K562 (cell line): Measurements from ENCODE around the gene GPATCH4. TPM values are rescaled to one million over a fixed set of nuclear protein-coding genes. Genes with fewer than 3 reads are reported as not detected.

Source experiments
- DDX20 ChIP-seq: fragments of 450-650 bp; IDR thresholded peaks from 2 replicates; pipeline ENCODE4 v1.6.1; 2016; ENCODE audit warnings: missing genetic modification characterization, low read depth, mild to moderate bottlenecking, missing compliant biosample characterization, moderate library complexity
- GATAD2A ChIP-seq: fragments of 450-650 bp; IDR thresholded peaks from 2 replicates; pipeline ENCODE4 v1.6.1; 2017
- KDM2B ChIP-seq: fragments of 250-450 bp; sonication (Bioruptor Pico); IDR thresholded peaks from 2 replicates; pipeline ENCODE4 v1.8.0; 2021; ENCODE audit warnings: mild to moderate bottlenecking, moderate library complexity
- NKRF ChIP-seq: fragments of 450-650 bp; IDR thresholded peaks from 2 replicates; pipeline ENCODE4 v1.6.1; 2016; ENCODE audit warnings: borderline replicate concordance
- SIX5 ChIP-seq, 2 experiments: IDR thresholded peaks; 2 replicates each; pipeline ENCODE4 v1.6.1; 2011; ENCODE audit warnings: low read length in 2 of 2, borderline replicate concordance in 1 of 2, low read depth in 1 of 2, mild to moderate bottlenecking in 1 of 2, moderate library complexity in 1 of 2; ENCODE audit not compliant: insufficient read depth in 1 of 2
- SRSF3 ChIP-seq: fragments of 200-400 bp; formaldehyde crosslinking; IDR thresholded peaks from 2 replicates; pipeline ENCODE4 v1.6.1; 2016; ENCODE audit warnings: mild to moderate bottlenecking, low read length, moderate library complexity; ENCODE audit not compliant: insufficient read depth
- SRSF7 ChIP-seq: fragments of 200-400 bp; formaldehyde crosslinking; optimal IDR thresholded peaks from 2 replicates; pipeline ENCODE3; 2017; ENCODE audit warnings: mild to moderate bottlenecking, low read depth, low read length
- TSHZ1 ChIP-seq: fragments of 250-450 bp; sonication (Bioruptor Pico); IDR thresholded peaks from 2 replicates; pipeline ENCODE4 v1.4.0; 2020; ENCODE audit warnings: mild to moderate bottlenecking, moderate library complexity
- WHSC1 ChIP-seq: IDR thresholded peaks from one replicate; pipeline ENCODE4 v1.6.1; 2012; ENCODE audit warnings: low read length, control low read depth, inconsistent platforms
- ZHX1 ChIP-seq: fragments of 150-350 bp; conservative IDR thresholded peaks from 2 replicates; pipeline ENCODE4 v1.6.1; 2014; ENCODE audit warnings: low read length
- ZNF134 ChIP-seq: fragments of 250-450 bp; sonication (Bioruptor Pico); conservative IDR thresholded peaks from 2 replicates; pipeline ENCODE4 v1.4.0; 2020
- ZSCAN32 ChIP-seq: fragments of 450-650 bp; formaldehyde crosslinking; IDR thresholded peaks from 2 replicates; pipeline ENCODE4 v1.4.0; 2020; ENCODE audit warnings: mild to moderate bottlenecking, moderate library complexity
- polyA plus RNA-seq, 8 experiments: library from polyadenylated mRNA; depleted of rRNA in 4 of 8; stranded (reverse) in 5 of 8; unstranded in 3 of 8; fragments of >200 nt; fragmentation: Nextera tagmentation in 2 of 8; fragmentation: Illumina TruSeq in 1 of 8; extraction: Ambion mirVana in 2 of 8; extraction: Trizol in 1 of 8; gene quantifications; 2 replicates each; pipeline versions ENCODE4 v1.2.1 to v1.2.3, GENCODE V29; 2011 to 2014; ENCODE audit warnings: inconsistent platforms in 1 of 8, missing spikeins in 1 of 8
- total RNA-seq, 7 experiments: library from RNA; depleted of rRNA in 6 of 7; stranded (reverse); fragments of >200 nt in 6 of 7; fragmentation: Illumina TruSeq in 2 of 7; extraction: Trizol in 2 of 7; gene quantifications; 2 replicates each; pipeline versions ENCODE4 v1.2.1 to v1.2.3, GENCODE V29; 2011 to 2021; ENCODE audit warnings: low replicate concordance in 1 of 7
- TF ChIP-seq, protein P1 (sequence below): fragments of 450-650 bp; IDR thresholded peaks from 2 replicates; pipeline ENCODE4 v1.6.1; 2016; ENCODE audit warnings: mild to moderate bottlenecking

The GPATCH4 gene
- total and polyA plus RNA-seq, 9 of the 15 experiments (the other 6 are each of a cell fraction or from before 2014, with no cell fraction given): 43.7 to 105 (median 76.5) TPM

- TF ChIP-seq, protein P1, sequence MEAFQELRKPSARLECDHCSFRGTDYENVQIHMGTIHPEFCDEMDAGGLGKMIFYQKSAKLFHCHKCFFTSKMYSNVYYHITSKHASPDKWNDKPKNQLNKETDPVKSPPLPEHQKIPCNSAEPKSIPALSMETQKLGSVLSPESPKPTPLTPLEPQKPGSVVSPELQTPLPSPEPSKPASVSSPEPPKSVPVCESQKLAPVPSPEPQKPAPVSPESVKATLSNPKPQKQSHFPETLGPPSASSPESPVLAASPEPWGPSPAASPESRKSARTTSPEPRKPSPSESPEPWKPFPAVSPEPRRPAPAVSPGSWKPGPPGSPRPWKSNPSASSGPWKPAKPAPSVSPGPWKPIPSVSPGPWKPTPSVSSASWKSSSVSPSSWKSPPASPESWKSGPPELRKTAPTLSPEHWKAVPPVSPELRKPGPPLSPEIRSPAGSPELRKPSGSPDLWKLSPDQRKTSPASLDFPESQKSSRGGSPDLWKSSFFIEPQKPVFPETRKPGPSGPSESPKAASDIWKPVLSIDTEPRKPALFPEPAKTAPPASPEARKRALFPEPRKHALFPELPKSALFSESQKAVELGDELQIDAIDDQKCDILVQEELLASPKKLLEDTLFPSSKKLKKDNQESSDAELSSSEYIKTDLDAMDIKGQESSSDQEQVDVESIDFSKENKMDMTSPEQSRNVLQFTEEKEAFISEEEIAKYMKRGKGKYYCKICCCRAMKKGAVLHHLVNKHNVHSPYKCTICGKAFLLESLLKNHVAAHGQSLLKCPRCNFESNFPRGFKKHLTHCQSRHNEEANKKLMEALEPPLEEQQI: no peak
- no peak for TF ChIP-seq ZSCAN32 (CRISPR knock-in tag)
- TF ChIP-seq SIX5 (IDR thresholded peaks at IDR 0.05; ENCODE audit: borderline replicate concordance in 1 of 2, insufficient read depth in 1 of 2, low read depth in 1 of 2, low read length in 2 of 2): peak; percentile 75 to 78
- TF ChIP-seq TSHZ1 (CRISPR knock-in tag): no peak
- no peak for TF ChIP-seq ZHX1
- no peak for TF ChIP-seq WHSC1
- no peak for TF ChIP-seq DDX20 (tag)
- peak; percentile 99 for TF ChIP-seq NKRF
- TF ChIP-seq ZNF134 (CRISPR knock-in tag): no peak
- no peak for TF ChIP-seq SRSF7
- TF ChIP-seq KDM2B (CRISPR knock-in tag): no peak
- no peak for TF ChIP-seq GATAD2A
- TF ChIP-seq SRSF3: no peak
These were observed 29.2 kb downstream of the GPATCH4 start, which contains the start of gene IQGAP3 (continued) for GRCh38 chr1:156571919-156572662.
